ENCODE measurements around the gene ABCC1.
A peak's percentile ranks its signal among the peaks of the same experiment; 100 is the strongest.

The ABCC1 gene

DNA sequence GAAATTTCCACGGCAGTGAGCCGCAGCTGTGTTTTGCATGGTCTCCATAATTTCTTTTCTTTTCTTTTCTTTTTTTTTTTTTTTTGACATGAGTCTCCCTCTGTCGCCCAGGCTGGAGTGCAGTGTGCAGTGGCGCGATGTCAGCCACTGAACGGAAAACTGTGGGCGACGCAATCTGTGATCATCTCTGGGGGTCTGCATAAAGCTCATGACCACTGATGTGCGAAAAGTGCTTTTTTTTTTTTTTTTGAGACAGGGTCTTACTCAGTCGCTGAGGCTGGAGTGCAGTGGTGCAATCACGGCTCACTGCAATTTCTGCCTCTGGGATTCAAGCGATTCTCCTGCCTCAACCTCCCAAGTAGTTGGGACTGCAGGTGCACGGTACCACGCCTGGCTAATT, 156.2 kb downstream of the ABCC1 start:
- no peak for DNase-seq
- no peak for TF ChIP-seq GATA1 (IDR thresholded peaks at IDR 0.05; ENCODE audit: low read depth, low read length)
- TF ChIP-seq POLR2A (IDR thresholded peaks at IDR 0.05; ENCODE audit: low read length), result no peak

DNA sequence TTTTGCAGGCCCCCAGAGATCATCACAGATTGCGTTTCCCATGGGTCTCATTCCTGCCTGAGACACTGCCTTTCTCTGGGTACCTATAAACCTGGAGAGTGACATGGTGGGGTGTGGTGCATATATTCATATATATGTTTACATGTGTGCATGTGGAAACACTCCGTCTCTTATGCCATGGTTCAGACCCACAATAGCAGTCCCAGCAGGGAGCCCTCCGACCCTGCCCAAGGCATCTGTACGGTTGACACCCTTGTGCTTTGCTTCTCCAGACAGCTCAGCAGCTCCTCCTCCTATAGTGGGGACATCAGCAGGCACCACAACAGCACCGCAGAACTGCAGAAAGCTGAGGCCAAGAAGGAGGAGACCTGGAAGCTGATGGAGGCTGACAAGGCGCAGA, 157.1 kb downstream of the ABCC1 start:
- TF ChIP-seq POLR2A (IDR thresholded peaks at IDR 0.05; ENCODE audit: low read length) (no peak), GATA1 (IDR thresholded peaks at IDR 0.05; ENCODE audit: low read depth, low read length) (no peak)
- no peak for DNase-seq

DNA sequence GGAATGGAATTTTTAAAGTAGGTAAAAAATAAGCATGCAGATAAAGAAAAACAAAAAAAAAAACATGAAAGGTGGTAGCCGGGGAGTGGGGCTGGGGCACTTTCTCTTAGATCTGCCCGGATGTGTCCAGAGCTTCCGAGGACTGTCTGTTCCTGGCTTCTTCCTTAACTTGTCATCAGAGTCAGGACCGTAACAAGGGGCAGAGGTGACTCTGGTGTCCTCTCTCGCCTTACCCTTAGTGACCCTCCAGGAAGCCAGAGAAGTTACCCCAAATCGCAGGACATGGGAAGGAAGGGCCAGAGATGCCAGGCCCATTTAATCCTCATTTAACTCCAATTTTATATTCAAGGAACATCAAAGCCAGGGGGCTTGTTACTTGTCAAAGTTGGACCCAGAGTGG, 158.4 kb downstream of the ABCC1 start:
- TF ChIP-seq POLR2A (IDR thresholded peaks at IDR 0.05; ENCODE audit: low read length) (no peak), GATA1 (IDR thresholded peaks at IDR 0.05; ENCODE audit: low read depth, low read length) (no peak)
- DNase-seq, result no peak

DNA sequence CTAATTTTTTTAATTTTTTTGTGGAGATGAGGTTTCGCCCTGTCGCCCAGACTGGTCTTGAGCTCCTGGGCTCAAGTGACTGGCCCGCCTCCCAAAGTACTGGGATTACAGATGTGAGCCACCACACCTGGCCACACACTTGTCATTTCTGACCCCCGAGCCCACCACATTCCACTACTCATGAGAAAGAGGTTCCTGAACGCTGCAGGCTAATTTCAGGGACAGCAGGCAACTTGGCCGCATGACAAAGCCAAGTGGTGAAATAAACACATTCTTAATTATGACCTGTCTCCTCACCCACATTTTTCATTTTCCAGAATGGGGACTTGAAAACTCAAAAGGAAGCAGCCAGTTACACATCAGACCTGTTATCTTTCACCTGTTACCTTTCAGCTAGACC, 159.3 kb downstream of the ABCC1 start:
- no peak for TF ChIP-seq POLR2A (IDR thresholded peaks at IDR 0.05; ENCODE audit: low read length)
- TF ChIP-seq GATA1 (IDR thresholded peaks at IDR 0.05; ENCODE audit: low read depth, low read length), result no peak

DNA sequence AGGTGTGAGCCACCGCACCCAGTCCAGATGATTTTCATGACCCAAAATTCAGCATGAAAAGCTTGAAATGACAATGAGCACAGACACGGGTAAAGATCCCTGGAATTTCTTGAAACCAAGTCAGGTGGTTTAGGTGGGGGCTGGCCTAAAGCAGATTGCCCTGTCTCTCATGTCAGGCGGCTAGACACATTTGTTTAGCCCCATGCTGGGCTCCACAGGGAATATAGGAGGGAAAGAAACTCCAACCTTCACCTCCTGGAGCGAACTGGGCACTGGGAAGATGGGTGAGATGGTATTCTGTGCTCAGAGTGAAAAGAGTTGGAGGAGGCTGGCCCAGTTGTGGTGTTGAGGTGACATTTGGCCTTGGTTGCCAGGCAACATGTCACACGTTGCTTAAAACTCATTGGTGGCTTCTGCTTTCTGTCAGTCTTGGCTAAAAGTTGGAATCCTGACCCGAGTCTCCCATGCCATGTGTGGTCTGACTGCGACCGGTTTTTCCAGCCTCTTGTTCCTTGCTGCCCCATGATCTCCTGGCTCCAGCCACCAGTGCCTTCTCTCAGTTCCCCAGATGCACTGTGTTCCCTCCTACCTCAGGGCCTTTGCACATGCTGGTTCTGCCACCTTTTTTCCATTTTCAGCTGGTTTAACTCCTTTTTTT, 160.2 kb downstream of the ABCC1 start:
- TF ChIP-seq POLR2A (IDR thresholded peaks at IDR 0.05; ENCODE audit: low read length), result no peak
- TF ChIP-seq GATA1 (IDR thresholded peaks at IDR 0.05; ENCODE audit: low read depth, low read length), result no peak
- no peak for DNase-seq

More for the DNA sequence above, 159.3 kb downstream of the ABCC1 start:
- DNase-seq, result no peak

DNA sequence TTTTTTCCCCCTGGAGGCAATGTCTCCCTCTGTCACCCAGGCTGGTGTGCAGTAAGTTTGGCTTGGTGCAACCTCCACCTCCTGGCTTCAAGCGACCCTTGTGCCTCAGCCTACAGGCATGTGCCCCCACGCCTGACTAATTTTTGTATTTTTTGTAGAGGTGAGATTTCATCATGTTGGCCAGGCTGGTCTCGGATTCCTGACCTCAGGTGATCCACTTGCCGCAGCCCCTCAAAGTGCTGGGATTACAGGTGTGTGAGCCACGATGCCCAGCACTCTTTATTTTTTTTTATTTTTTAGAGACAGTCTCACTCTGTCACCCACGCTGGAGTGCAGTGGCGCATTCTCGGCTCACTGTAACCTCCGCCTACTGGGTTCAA, 160.7 kb downstream of the ABCC1 start:
- DNase-seq, result no peak

DNA sequence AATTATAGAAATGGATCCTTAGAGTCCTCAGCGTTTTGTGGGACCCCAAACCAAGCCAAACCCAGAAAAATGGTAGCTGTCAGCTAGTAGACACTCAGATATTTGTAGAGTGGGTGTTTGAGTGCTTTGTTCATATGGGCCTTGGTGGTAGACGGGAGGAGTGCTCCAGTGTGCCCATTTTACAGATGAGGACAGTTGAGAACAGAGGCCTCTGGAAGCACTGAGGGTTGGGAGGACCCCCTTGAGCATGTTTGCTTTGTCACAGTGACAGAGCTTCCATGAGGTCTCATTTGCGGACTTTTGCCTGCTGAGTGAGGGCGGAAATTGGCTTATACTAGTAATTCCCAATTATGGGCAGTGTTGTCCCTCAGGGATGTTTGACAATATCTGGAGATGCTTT, 162.2 kb downstream of the ABCC1 start:
- TF ChIP-seq GATA1 (IDR thresholded peaks at IDR 0.05; ENCODE audit: low read depth, low read length) (no peak), POLR2A (IDR thresholded peaks at IDR 0.05; ENCODE audit: low read length) (no peak)

More for the DNA sequence above, 160.7 kb downstream of the ABCC1 start:
- TF ChIP-seq GATA1 (IDR thresholded peaks at IDR 0.05; ENCODE audit: low read depth, low read length) (no peak), POLR2A (IDR thresholded peaks at IDR 0.05; ENCODE audit: low read length) (no peak)

DNA sequence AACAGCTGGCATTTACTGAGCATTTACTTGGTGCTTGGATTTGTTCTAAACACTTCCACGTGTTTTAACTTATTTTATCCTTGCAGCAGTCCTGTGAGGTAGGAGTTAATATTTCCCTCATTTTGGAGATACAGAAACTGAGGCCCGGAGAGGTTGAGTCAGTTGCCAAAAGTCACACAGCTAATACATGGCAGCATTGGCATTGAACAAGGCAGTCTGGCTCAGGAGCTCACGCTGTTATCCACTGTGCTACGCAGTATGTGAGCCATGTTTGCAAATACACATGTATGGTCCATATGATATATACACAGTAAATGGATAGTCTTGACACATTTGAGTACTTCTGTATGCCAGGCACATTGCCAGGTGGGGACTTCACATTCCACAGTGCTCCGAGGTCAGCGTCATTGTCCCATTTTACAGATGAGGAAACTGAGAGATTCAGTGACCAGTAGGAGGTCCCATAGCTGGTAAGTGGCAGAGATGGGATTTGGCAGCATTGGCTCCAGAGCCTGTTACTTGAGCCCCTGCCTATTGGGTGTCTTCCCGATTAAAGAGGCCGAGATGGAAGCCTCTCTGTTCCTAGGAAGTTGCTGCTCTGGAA, 163.1 kb downstream of the ABCC1 start:
- no peak for DNase-seq
- TF ChIP-seq POLR2A (IDR thresholded peaks at IDR 0.05; ENCODE audit: low read length) (no peak), GATA1 (IDR thresholded peaks at IDR 0.05; ENCODE audit: low read depth, low read length) (no peak)

More for the DNA sequence above, 162.2 kb downstream of the ABCC1 start:
- no peak for DNase-seq

DNA sequence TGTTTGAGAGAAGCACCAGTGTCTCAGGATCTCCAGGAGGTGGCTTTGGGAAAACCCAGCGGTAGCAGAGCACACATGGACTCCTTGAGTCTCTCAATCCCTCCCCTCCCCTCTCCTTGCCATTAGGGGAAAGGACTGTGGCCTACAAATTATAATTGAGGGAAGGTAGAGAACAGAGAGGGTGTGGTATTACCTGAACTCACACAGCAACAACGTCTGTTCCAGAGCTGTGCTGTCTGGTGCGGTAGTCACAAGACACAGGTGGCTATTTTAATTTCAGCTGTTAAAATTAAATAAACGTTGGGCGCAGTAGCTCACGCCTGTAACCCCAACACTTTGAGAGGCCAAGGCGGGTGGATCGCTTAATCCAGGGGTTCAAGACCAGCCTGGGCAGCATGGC, 163.7 kb downstream of the ABCC1 start:
- no peak for TF ChIP-seq GATA1 (IDR thresholded peaks at IDR 0.05; ENCODE audit: low read depth, low read length)
- no peak for TF ChIP-seq POLR2A (IDR thresholded peaks at IDR 0.05; ENCODE audit: low read length)

DNA sequence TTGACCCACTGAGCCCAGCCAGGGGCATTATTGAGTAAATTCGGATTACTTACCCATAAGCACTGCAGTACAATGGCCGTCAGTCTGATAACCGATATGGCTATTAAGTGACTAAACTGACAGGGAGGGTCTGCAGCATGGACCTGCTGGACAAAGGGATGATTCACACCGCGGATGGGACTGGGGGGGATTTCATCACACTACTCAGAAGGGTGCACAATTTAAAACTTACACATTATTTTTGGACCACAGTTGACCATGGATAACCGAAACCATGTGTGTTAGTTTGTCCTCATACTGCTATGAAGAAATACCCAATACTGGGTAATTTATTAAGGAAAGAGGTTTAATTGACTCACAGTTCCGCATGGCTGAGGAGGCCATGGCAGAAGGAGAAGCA, 167.4 kb downstream of the ABCC1 start:
- TF ChIP-seq POLR2A (IDR thresholded peaks at IDR 0.05; ENCODE audit: low read length), result no peak
- no peak for TF ChIP-seq GATA1 (IDR thresholded peaks at IDR 0.05; ENCODE audit: low read depth, low read length)
- no peak for DNase-seq

More for the DNA sequence above, 163.7 kb downstream of the ABCC1 start:
- DNase-seq, result no peak

DNA sequence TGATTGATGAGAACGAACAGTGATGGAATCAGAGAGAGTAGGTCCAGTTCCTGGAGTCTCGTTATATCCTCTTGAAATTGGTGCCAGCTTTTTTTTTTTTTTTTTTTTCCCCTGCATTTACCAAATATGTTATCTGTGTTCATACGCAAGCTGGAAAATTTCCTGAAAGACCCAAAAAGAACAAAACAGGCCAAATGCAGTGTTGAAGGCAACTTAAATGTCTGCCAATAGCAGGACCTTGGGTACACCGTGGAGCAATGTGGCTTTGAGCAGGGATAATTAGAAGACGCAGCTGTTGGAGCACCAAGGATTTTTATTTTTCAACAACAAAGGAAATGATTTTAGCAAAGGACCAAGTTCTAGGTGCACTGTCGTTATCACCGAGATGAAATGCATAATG, 168.9 kb downstream of the ABCC1 start:
- TF ChIP-seq GATA1 (IDR thresholded peaks at IDR 0.05; ENCODE audit: low read depth, low read length), result no peak
- no peak for TF ChIP-seq POLR2A (IDR thresholded peaks at IDR 0.05; ENCODE audit: low read length)
- peak; percentile 15 to 49 for DNase-seq

DNA sequence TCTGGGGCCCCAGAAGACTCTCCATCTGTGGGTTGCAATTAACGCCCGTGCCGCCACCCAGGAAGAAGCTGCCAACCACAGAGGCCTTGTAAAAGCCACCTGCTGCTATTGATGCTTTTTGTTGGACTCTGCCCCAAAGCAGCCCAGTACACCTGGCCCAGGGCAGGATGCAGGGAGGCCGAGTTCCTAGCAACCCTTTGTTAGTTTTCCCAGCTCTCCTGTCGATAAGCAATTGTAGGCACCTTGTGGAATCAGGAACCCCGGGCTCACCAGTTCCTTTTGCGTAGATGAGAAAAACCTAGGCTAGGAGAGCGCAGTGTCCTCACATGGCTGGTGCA, 170.6 kb downstream of the ABCC1 start:
- no peak for DNase-seq

DNA sequence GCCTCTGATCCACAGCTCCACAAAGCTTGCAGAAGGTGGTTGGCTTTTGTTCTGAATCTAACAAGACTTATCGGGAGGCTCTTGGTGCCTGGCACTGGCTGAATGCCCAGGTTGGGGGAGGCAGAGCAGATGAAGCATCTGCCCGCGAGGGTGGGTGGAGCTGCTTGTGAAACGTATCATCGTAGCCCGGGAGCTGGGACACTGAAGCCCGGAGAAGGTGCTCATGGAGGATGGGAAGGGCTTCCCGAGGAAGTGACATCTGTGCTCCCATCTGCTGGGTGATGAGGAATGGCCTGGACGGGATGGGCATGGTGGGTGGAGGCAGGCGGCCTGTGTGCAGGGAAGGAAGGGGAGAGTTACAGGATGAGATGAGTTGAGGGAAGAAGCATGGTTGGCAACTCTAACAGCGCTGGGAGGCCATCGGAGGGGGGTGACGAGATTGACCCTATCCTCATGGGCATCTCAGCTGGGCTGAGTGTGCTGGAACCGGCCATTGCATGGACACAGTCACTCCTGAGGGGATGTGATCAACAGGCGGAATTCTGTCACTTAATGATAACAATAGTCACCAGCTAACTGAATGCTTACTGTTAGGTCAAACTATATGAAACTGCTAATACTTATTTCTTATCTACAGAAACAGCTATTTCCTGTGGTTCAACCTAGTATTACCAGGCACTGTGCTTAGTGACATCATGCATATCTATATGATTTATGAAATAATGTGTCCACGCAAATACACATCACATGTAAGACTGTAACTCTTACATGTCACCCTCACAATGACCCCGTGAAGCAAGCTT, 171.2 kb downstream of the ABCC1 start:
- TF ChIP-seq GATA1 (IDR thresholded peaks at IDR 0.05; ENCODE audit: low read depth, low read length) (no peak), POLR2A (IDR thresholded peaks at IDR 0.05; ENCODE audit: low read length) (peak; percentile 42)
- DNase-seq, result peak; percentile 91 to 94

More for the DNA sequence above, 170.6 kb downstream of the ABCC1 start:
- no peak for TF ChIP-seq GATA1 (IDR thresholded peaks at IDR 0.05; ENCODE audit: low read depth, low read length)
- TF ChIP-seq POLR2A (IDR thresholded peaks at IDR 0.05; ENCODE audit: low read length), result no peak

DNA sequence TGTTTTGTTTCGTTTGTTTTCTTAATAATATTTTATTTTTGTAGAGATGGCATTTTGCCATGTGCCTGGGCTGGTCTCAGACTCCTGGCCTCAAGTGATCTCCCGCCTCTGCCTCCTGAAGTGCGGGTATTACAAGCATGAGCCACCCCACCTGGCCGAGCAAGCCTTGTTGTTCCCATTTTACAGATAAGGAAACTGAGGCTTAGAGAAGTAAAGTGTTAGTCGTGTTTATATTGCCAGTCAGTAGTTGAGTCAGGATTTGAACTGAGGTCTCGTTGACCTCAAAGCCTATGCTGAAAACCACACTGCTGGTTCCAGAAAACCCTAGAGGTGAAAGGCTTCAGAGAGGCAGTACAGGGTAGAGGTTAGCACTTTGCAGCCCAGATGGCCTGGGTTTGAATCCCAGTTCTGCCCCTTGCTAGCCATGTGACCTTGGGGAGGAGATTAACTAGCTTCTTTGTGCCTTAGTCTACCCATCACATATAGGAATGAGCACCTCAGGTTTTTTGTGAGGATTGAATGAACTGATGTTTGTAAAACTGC, 171.8 kb downstream of the ABCC1 start:
- TF ChIP-seq POLR2A (IDR thresholded peaks at IDR 0.05; ENCODE audit: low read length), result no peak
- DNase-seq, result no peak
